ENCODE results near the gene PDLIM3.

The PDLIM3 gene

GRCh38 chr4:185464183-185464582 lies 71.1 kb downstream of the PDLIM3 start:
- Histone ChIP-seq H3K27me3 (replicated peaks; ENCODE audit: insufficient read depth, low read length) (no peaks in the 10 kb centered on the region), H3K4me2 (ENCODE audit: low read depth, low read length) (no peak overlapping the region), H3K79me2 (ENCODE audit: low read length) (no peaks in the 10 kb centered on the region), H3K9me3 (replicated peaks; ENCODE audit: insufficient read depth, low read length) (no peaks in the 10 kb centered on the region), H3K9me2 (replicated peaks; ENCODE audit: insufficient read depth, low read length) (no peaks in the 10 kb centered on the region), H4K20me1 (ENCODE audit: insufficient read depth, low read length) (no peaks in the 10 kb centered on the region), H3F3A (ENCODE audit: insufficient read depth, low read length) (no peaks in the 10 kb centered on the region), H3K4me3 (ENCODE audit: low read length) (no peak overlapping the region), H3K9ac (ENCODE audit: low read length) (no peak overlapping the region), H3K4me1 (ENCODE audit: low read length) (no peaks in the 10 kb centered on the region), H2AFZ (ENCODE audit: low read length) (no peak overlapping the region), H3K27ac (ENCODE audit: low read length) (no peak overlapping the region), H3K36me3 (replicated peaks; ENCODE audit: insufficient read depth, low read length) (no peaks in the 10 kb centered on the region)
- TF ChIP-seq EZH2 (optimal IDR thresholded peaks at IDR 0.05; ENCODE audit: low read depth, low read length) (no peak), EZH2phosphoT487 (IDR thresholded peaks at IDR 0.05; ENCODE audit: low read length) (no peak)
- TF ChIP-seq, protein P1, sequence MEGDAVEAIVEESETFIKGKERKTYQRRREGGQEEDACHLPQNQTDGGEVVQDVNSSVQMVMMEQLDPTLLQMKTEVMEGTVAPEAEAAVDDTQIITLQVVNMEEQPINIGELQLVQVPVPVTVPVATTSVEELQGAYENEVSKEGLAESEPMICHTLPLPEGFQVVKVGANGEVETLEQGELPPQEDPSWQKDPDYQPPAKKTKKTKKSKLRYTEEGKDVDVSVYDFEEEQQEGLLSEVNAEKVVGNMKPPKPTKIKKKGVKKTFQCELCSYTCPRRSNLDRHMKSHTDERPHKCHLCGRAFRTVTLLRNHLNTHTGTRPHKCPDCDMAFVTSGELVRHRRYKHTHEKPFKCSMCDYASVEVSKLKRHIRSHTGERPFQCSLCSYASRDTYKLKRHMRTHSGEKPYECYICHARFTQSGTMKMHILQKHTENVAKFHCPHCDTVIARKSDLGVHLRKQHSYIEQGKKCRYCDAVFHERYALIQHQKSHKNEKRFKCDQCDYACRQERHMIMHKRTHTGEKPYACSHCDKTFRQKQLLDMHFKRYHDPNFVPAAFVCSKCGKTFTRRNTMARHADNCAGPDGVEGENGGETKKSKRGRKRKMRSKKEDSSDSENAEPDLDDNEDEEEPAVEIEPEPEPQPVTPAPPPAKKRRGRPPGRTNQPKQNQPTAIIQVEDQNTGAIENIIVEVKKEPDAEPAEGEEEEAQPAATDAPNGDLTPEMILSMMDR (IDR thresholded peaks at IDR 0.05; ENCODE audit: low read length), result no peak
- no peak for DNase-seq

- no peak overlapping the region for H3K4me2 ChIP-seq (ENCODE audit: low read depth, low read length)
- TF ChIP-seq EZH2 (optimal IDR thresholded peaks at IDR 0.05; ENCODE audit: low read depth, low read length) (no peak), EZH2phosphoT487 (IDR thresholded peaks at IDR 0.05; ENCODE audit: low read length) (no peak)
- TF ChIP-seq, protein P1 (IDR thresholded peaks at IDR 0.05; ENCODE audit: low read length), result no peak
- H3K27ac ChIP-seq (ENCODE audit: low read length), result no peak overlapping the region
- no peaks in the 10 kb centered on the region for H3K9me2 ChIP-seq (replicated peaks; ENCODE audit: insufficient read depth, low read length)
- no peaks in the 10 kb centered on the region for H4K20me1 ChIP-seq (ENCODE audit: insufficient read depth, low read length)
- no peaks in the 10 kb centered on the region for H3K36me3 ChIP-seq (replicated peaks; ENCODE audit: insufficient read depth, low read length)
- no peak overlapping the region for H2AFZ ChIP-seq (ENCODE audit: low read length)
- no peaks in the 10 kb centered on the region for H3K79me2 ChIP-seq (ENCODE audit: low read length)
- H3K9ac ChIP-seq (ENCODE audit: low read length), result no peak overlapping the region
- no peak for DNase-seq
- no peaks in the 10 kb centered on the region for H3K4me1 ChIP-seq (ENCODE audit: low read length)
- no peaks in the 10 kb centered on the region for H3K27me3 ChIP-seq (replicated peaks; ENCODE audit: insufficient read depth, low read length)
- no peaks in the 10 kb centered on the region for H3K9me3 ChIP-seq (replicated peaks; ENCODE audit: insufficient read depth, low read length)
- H3K4me3 ChIP-seq (ENCODE audit: low read length), result no peak overlapping the region
- no peaks in the 10 kb centered on the region for H3F3A ChIP-seq (ENCODE audit: insufficient read depth, low read length)
Measured at GRCh38 chr4:185463541-185463940, 71.8 kb downstream of the PDLIM3 start.

GRCh38 chr4:185461565-185461964 lies 73.7 kb downstream of the PDLIM3 start:
- no peak for TF ChIP-seq EZH2phosphoT487 (IDR thresholded peaks at IDR 0.05; ENCODE audit: low read length)
- TF ChIP-seq EZH2 (optimal IDR thresholded peaks at IDR 0.05; ENCODE audit: low read depth, low read length), result no peak
- TF ChIP-seq, protein P1 (IDR thresholded peaks at IDR 0.05; ENCODE audit: low read length), result no peak
- Histone ChIP-seq H3K79me2 (ENCODE audit: low read length) (no peaks in the 10 kb centered on the region), H2AFZ (ENCODE audit: low read length) (no peak overlapping the region), H3F3A (ENCODE audit: insufficient read depth, low read length) (no peaks in the 10 kb centered on the region), H3K27ac (ENCODE audit: low read length) (no peak overlapping the region), H3K4me1 (ENCODE audit: low read length) (no peaks in the 10 kb centered on the region), H3K9me2 (replicated peaks; ENCODE audit: insufficient read depth, low read length) (no peaks in the 10 kb centered on the region), H3K4me2 (ENCODE audit: low read depth, low read length) (no peak overlapping the region), H3K27me3 (replicated peaks; ENCODE audit: insufficient read depth, low read length) (no peaks in the 10 kb centered on the region), H4K20me1 (ENCODE audit: insufficient read depth, low read length) (no peaks in the 10 kb centered on the region), H3K9ac (ENCODE audit: low read length) (no peak overlapping the region), H3K4me3 (ENCODE audit: low read length) (no peak overlapping the region), H3K9me3 (replicated peaks; ENCODE audit: insufficient read depth, low read length) (no peaks in the 10 kb centered on the region), H3K36me3 (replicated peaks; ENCODE audit: insufficient read depth, low read length) (no peaks in the 10 kb centered on the region)
- DNase-seq, result no peak

All from MM.1S (cell line).